ENCODE results near the gene GATA5. TPM values are rescaled to one million over a fixed set of nuclear protein-coding genes. Genes with fewer than 3 reads are reported as not detected.

Gene GATA5
- total and polyA plus RNA-seq, 7 experiments from 2014 or later: not detected

GRCh38 chr20:62452475-62453095, 23.2 kb downstream of the GATA5 start:
- Histone ChIP-seq H3K4me3 (ENCODE audit: low read length) (no peak overlapping the region), H3K27me3 (ENCODE audit: control insufficient read depth in 2 of 2, insufficient read depth in 2 of 2, low read length in 2 of 2) (no peaks in the 10 kb centered on the region), H3K4me1 (ENCODE audit: control insufficient read depth in 2 of 2, insufficient read depth in 2 of 2, low read length in 2 of 2) (no peaks in the 10 kb centered on the region), H3K36me3 (ENCODE audit: control insufficient read depth in 2 of 3, insufficient read depth in 3 of 3, low read length in 3 of 3) (no peaks in the 10 kb centered on the region), H3K9me3 (ENCODE audit: control insufficient read depth in 2 of 3, low read length in 3 of 3) (no peaks in the 10 kb centered on the region), H3K27ac (ENCODE audit: low read depth, low read length) (no peak overlapping the region)
- Mint-ChIP-seq H3K9me3 (no peaks in the 10 kb centered on the region), H3K36me3 (no peaks in the 10 kb centered on the region), H3K27ac (no peak overlapping the region), H3K4me3 (no peak overlapping the region), H3K4me1 (no peaks in the 10 kb centered on the region), H3K27me3 (peaks cover 3 to 19% (median 4%) of the 10 kb centered on the region in 5 donors)
- ChIA-PET CTCF (no interaction called here), POLR2A (no interaction called here)
- intact Hi-C loops (cut with micrococcal nuclease): no loop called here
- no peak for DNase-seq
- ATAC-seq: no peak

- no peak overlapping the region for H3K4me3 Mint-ChIP-seq
- CTCF ChIA-PET: no interaction called here
- intact Hi-C loops (cut with micrococcal nuclease): no loop called here
- no peak overlapping the region for H3K27ac Mint-ChIP-seq
- Histone ChIP-seq H3K36me3 (ENCODE audit: control insufficient read depth in 2 of 3, insufficient read depth in 3 of 3, low read length in 3 of 3) (no peaks in the 10 kb centered on the region), H3K9me3 (ENCODE audit: control insufficient read depth in 2 of 3, low read length in 3 of 3) (no peaks in the 10 kb centered on the region), H3K27ac (ENCODE audit: low read depth, low read length) (no peak overlapping the region), H3K27me3 (ENCODE audit: control insufficient read depth in 2 of 2, insufficient read depth in 2 of 2, low read length in 2 of 2) (no peaks in the 10 kb centered on the region), H3K4me3 (ENCODE audit: low read length) (no peak overlapping the region), H3K4me1 (ENCODE audit: control insufficient read depth in 2 of 2, insufficient read depth in 2 of 2, low read length in 2 of 2) (no peaks in the 10 kb centered on the region)
- H3K27me3 Mint-ChIP-seq: peaks cover 0 to 15% (median 4%) of the 10 kb centered on the region in 5 donors
- DNase-seq (no peak), ATAC-seq (no peak)
- H3K36me3 Mint-ChIP-seq: no peaks in the 10 kb centered on the region
- H3K4me1 Mint-ChIP-seq: no peaks in the 10 kb centered on the region
- POLR2A ChIA-PET: no interaction called here
- H3K9me3 Mint-ChIP-seq: no peaks in the 10 kb centered on the region
Observed at GRCh38 chr20:62451970-62452369, 23.8 kb downstream of the GATA5 start.

GRCh38 chr20:62451156-62451767, 24.5 kb downstream of the GATA5 start:
- POLR2A ChIA-PET: no interaction called here
- CTCF ChIA-PET: no interaction called here

GRCh38 chr20:62449951-62450691, 25.7 kb downstream of the GATA5 start:
- no peaks in the 10 kb centered on the region for H3K4me1 ChIP-seq (ENCODE audit: control insufficient read depth in 2 of 2, insufficient read depth in 2 of 2, low read length in 2 of 2)
- ChIA-PET POLR2A (no interaction called here), CTCF (no interaction called here)
- ATAC-seq (no peak), DNase-seq (no peak)
- intact Hi-C loops (cut with micrococcal nuclease): no loop called here
- Mint-ChIP-seq H3K27ac (no peak overlapping the region), H3K36me3 (no peaks in the 10 kb centered on the region), H3K9me3 (no peaks in the 10 kb centered on the region), H3K4me3 (no peak overlapping the region), H3K27me3 (peaks cover 0 to 15% (median 0%) of the 10 kb centered on the region in 5 donors), H3K4me1 (no peaks in the 10 kb centered on the region)
- no peak overlapping the region for H3K27ac ChIP-seq (ENCODE audit: low read depth, low read length)
- no peak overlapping the region for H3K4me3 ChIP-seq (ENCODE audit: low read length)
- no peaks in the 10 kb centered on the region for H3K27me3 ChIP-seq (ENCODE audit: control insufficient read depth in 2 of 2, insufficient read depth in 2 of 2, low read length in 2 of 2)
- no peaks in the 10 kb centered on the region for H3K36me3 ChIP-seq (ENCODE audit: control insufficient read depth in 2 of 3, insufficient read depth in 3 of 3, low read length in 3 of 3)
- no peaks in the 10 kb centered on the region for H3K9me3 ChIP-seq (ENCODE audit: control insufficient read depth in 2 of 3, low read length in 3 of 3)

More at GRCh38 chr20:62451156-62451767, 24.5 kb downstream of the GATA5 start:
- H3K27me3 Mint-ChIP-seq: peaks cover 0 to 15% (median 3%) of the 10 kb centered on the region in 5 donors
- DNase-seq: no peak
- H3K27ac ChIP-seq (ENCODE audit: low read depth, low read length): no peak overlapping the region
- no peaks in the 10 kb centered on the region for H3K36me3 ChIP-seq (ENCODE audit: control insufficient read depth in 2 of 3, insufficient read depth in 3 of 3, low read length in 3 of 3)
- no peaks in the 10 kb centered on the region for H3K4me1 ChIP-seq (ENCODE audit: control insufficient read depth in 2 of 2, insufficient read depth in 2 of 2, low read length in 2 of 2)
- H3K4me3 Mint-ChIP-seq: no peak overlapping the region
- H3K4me3 ChIP-seq (ENCODE audit: low read length): no peak overlapping the region
- H3K27me3 ChIP-seq (ENCODE audit: control insufficient read depth in 2 of 2, insufficient read depth in 2 of 2, low read length in 2 of 2): no peaks in the 10 kb centered on the region
- no peaks in the 10 kb centered on the region for H3K36me3 Mint-ChIP-seq
- no peaks in the 10 kb centered on the region for H3K9me3 ChIP-seq (ENCODE audit: control insufficient read depth in 2 of 3, low read length in 3 of 3)
- ATAC-seq: no peak
- intact Hi-C loops (cut with micrococcal nuclease): no loop called here
- no peaks in the 10 kb centered on the region for H3K9me3 Mint-ChIP-seq
- no peak overlapping the region for H3K27ac Mint-ChIP-seq
- H3K4me1 Mint-ChIP-seq: no peaks in the 10 kb centered on the region

- Histone ChIP-seq H3K4me3 (ENCODE audit: low read length) (no peak overlapping the region), H3K27ac (ENCODE audit: low read depth, low read length) (no peak overlapping the region), H3K36me3 (ENCODE audit: control insufficient read depth in 2 of 3, insufficient read depth in 3 of 3, low read length in 3 of 3) (no peaks in the 10 kb centered on the region), H3K4me1 (ENCODE audit: control insufficient read depth in 2 of 2, insufficient read depth in 2 of 2, low read length in 2 of 2) (no peaks in the 10 kb centered on the region), H3K27me3 (ENCODE audit: control insufficient read depth in 2 of 2, insufficient read depth in 2 of 2, low read length in 2 of 2) (no peaks in the 10 kb centered on the region), H3K9me3 (ENCODE audit: control insufficient read depth in 2 of 3, low read length in 3 of 3) (no peaks in the 10 kb centered on the region)
- Mint-ChIP-seq H3K36me3 (no peaks in the 10 kb centered on the region), H3K27ac (no peak overlapping the region), H3K27me3 (peaks cover 0 to 10% (median 0%) of the 10 kb centered on the region in 5 donors), H3K4me1 (no peaks in the 10 kb centered on the region), H3K9me3 (no peaks in the 10 kb centered on the region), H3K4me3 (no peak overlapping the region)
- CTCF ChIA-PET: no interaction called here
- POLR2A ChIA-PET: no interaction called here
- no peak for ATAC-seq
- DNase-seq: no peak
- intact Hi-C loops (cut with micrococcal nuclease): no loop called here
Observed at GRCh38 chr20:62448788-62449187, 27.0 kb downstream of the GATA5 start.

GRCh38 chr20:62448038-62448437, 27.8 kb downstream of the GATA5 start:
- DNase-seq (no peak), ATAC-seq (no peak)
- ChIA-PET POLR2A (no interaction called here), CTCF (no interaction called here)
- H3K27ac Mint-ChIP-seq: no peak overlapping the region
- peaks cover 0 to 15% (median 0%) of the 10 kb centered on the region in 5 donors for H3K27me3 Mint-ChIP-seq
- Histone ChIP-seq H3K4me3 (ENCODE audit: low read length) (no peak overlapping the region), H3K27ac (ENCODE audit: low read depth, low read length) (no peak overlapping the region), H3K9me3 (ENCODE audit: control insufficient read depth in 2 of 3, low read length in 3 of 3) (no peaks in the 10 kb centered on the region), H3K27me3 (ENCODE audit: control insufficient read depth in 2 of 2, insufficient read depth in 2 of 2, low read length in 2 of 2) (no peaks in the 10 kb centered on the region), H3K36me3 (ENCODE audit: control insufficient read depth in 2 of 3, insufficient read depth in 3 of 3, low read length in 3 of 3) (no peaks in the 10 kb centered on the region), H3K4me1 (ENCODE audit: control insufficient read depth in 2 of 2, insufficient read depth in 2 of 2, low read length in 2 of 2) (no peaks in the 10 kb centered on the region)
- no peaks in the 10 kb centered on the region for H3K4me1 Mint-ChIP-seq
- H3K9me3 Mint-ChIP-seq: no peaks in the 10 kb centered on the region
- no peak overlapping the region for H3K4me3 Mint-ChIP-seq
- intact Hi-C loops (cut with micrococcal nuclease): no loop called here
- H3K36me3 Mint-ChIP-seq: no peaks in the 10 kb centered on the region
